ENCODE data around the gene TIAL1. TPM values are rescaled to one million over a fixed set of nuclear protein-coding genes. Genes with fewer than 3 reads are reported as not detected.
A peak's percentile ranks its signal among the peaks of the same experiment; 100 is the strongest.

TIAL1 gene
- total and polyA plus RNA-seq, 4 donors = 72.5 to 136 (median 108) TPM

DNA sequence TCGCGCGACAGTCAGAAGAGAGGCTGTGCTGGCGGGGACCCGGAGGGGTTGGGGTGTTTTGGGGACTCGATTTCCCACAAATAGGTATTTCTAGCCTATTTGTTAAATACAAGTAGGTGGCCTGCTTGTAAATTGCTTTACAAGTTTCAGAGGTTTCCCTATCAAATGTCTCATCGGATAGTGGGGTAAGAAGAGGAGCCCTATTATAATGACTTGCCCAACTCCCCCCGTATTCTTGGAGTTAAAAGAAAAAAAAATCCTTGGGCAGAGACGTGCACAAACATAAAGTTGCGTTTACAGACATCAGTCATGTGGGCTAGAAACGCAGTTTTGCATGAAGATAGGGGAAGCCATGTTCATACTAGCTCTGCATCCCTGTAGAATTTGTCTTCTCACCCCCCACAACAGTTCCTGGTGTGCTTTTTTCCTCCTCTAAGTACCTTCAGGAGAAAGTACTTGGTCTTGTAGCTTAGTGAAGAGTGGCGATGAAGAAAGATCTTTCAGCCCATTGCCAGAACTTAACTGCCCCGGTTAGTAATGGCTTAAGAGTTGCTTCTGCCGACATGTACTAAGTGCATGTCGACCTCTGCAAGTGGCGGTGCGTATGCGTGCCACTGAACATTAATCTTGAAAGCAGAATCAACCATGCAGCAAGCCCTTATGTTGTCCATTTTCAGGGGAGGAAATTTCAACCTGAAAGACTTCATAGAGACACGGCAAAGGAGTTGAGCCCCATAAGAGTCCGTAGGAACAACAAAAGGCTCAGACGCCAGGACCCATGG is 832 bp upstream of the TIAL1 start:
- peaks cover 9% of the 10 kb centered on the region for H3K4me1 ChIP-seq (ENCODE audit: control insufficient read depth, insufficient read depth, low read length)
- H3K4me3 ChIP-seq (ENCODE audit: low read depth, low read length) = peak overlapping the region; percentile 95
- H3K36me3 ChIP-seq (ENCODE audit: control insufficient read depth, insufficient read depth, low read length) = no peaks in the 10 kb centered on the region
- 71% methylated on average over 13 of the region's 21 CpGs for WGBS (ENCODE audit: insufficient coverage)
- peak overlapping the region; percentile 100 for H3K27ac ChIP-seq (ENCODE audit: low read depth, low read length)
- no peaks in the 10 kb centered on the region for H3K9me3 ChIP-seq (ENCODE audit: control insufficient read depth, insufficient read depth, low read length)
- DNase-seq (ENCODE audit: low read depth in 4 of 6, low spot score in 6 of 6) = no peak
- H3K27me3 ChIP-seq (ENCODE audit: control insufficient read depth, insufficient read depth, low read length) = no peaks in the 10 kb centered on the region

DNA sequence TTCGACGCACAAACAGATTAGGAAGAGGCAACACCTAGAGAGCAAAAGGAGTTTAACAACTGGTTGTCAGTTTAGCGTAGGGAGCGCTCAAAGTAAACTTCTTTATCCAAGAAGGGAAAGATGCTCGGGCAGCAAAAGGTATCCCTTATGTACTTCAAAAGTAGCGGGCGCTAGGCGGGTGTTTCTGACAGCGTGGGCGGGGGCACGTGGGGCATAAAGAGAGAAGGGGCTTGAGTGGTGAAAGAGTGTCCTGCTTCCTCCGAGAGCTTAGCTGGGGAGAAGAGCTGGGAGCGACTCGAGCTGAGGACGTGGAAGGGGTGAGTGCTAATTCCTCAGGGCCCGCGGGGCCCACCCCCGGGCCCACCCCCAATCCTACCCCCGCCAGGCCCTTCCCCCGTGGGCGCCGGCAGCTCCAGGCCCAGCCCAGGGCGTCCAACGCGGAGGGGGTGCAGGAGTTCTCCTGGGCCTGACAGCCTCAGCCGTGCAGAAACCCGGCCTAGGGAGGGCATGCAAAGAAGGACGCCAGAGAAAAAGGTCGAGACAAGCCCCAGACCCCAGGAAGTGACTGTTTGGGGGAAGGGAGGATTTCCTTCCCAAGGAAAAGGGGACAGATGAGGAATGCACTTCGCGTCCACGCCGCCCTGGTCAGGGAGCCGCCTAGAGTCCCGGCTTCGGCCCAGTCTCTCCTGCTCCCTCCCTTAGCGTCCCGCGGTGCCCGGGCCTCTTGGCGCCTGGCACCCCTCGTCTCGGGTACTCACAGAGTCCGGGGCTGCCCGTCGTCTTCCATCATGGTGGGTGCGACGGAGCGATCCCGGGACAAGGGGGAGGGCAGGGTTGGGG is 868 bp downstream of the TIAL1 start:
- H3K36me3 ChIP-seq (ENCODE audit: control insufficient read depth, insufficient read depth, low read length) = peaks cover 2% of the 10 kb centered on the region
- H3K4me3 ChIP-seq (ENCODE audit: low read depth, low read length) = peak overlapping the region; percentile 95
- peaks cover 9% of the 10 kb centered on the region for H3K4me1 ChIP-seq (ENCODE audit: control insufficient read depth, insufficient read depth, low read length)
- peak in 2 of 6 donors; percentile 45 to 57 for DNase-seq (ENCODE audit: low read depth in 4 of 6, low spot score in 6 of 6)
- H3K9me3 ChIP-seq (ENCODE audit: control insufficient read depth, insufficient read depth, low read length) = no peaks in the 10 kb centered on the region
- H3K27me3 ChIP-seq (ENCODE audit: control insufficient read depth, insufficient read depth, low read length) = no peaks in the 10 kb centered on the region
- 0% methylated on average over 32 of the region's 50 CpGs for WGBS (ENCODE audit: insufficient coverage)
- peak overlapping the region; percentile 100 for H3K27ac ChIP-seq (ENCODE audit: low read depth, low read length)

GRCh38 chr10:119595134-119595675 is 1.6 kb downstream of the TIAL1 start:
- H3K27me3 ChIP-seq (ENCODE audit: control insufficient read depth, insufficient read depth, low read length) = no peaks in the 10 kb centered on the region
- H3K4me1 ChIP-seq (ENCODE audit: control insufficient read depth, insufficient read depth, low read length) = peaks cover 9% of the 10 kb centered on the region
- H3K9me3 ChIP-seq (ENCODE audit: control insufficient read depth, insufficient read depth, low read length) = no peaks in the 10 kb centered on the region
- DNase-seq (ENCODE audit: low read depth in 4 of 6, low spot score in 6 of 6) = peak in 1 of 6 donors; percentile 14
- H3K36me3 ChIP-seq (ENCODE audit: control insufficient read depth, insufficient read depth, low read length) = peaks cover 4% of the 10 kb centered on the region
- peak overlapping the region; percentile 95 for H3K4me3 ChIP-seq (ENCODE audit: low read depth, low read length)
- whole genome bisulfite sequencing (ENCODE audit: insufficient coverage) = no CpG with 5 or more reads among the region's 5 CpGs
- peak overlapping the region; percentile 100 for H3K27ac ChIP-seq (ENCODE audit: low read depth, low read length)

DNA sequence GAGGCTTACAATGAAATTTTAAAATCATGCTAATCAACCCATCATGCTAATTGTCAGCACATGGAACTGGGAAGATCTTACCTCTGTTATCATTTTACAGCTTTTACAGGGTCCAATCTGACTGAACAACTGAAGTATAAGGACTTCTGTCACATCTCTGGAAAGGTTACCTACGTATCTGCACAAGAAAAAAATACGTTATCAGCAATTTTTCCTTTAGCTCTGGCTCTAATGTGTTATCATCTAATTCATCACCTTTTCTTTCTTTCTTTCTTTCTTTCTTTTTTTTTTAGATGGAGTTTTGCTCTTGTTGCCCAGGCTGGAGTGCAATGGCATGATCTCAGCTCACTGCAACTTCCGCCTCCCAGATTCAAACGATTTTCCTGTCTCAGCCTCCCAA is 8.7 kb downstream of the TIAL1 start:
- Histone ChIP-seq H3K9me3 (ENCODE audit: control insufficient read depth, insufficient read depth, low read length) (no peaks in the 10 kb centered on the region), H3K27ac (ENCODE audit: low read depth, low read length) (no peak overlapping the region), H3K27me3 (ENCODE audit: control insufficient read depth, insufficient read depth, low read length) (no peaks in the 10 kb centered on the region), H3K4me1 (ENCODE audit: control insufficient read depth, insufficient read depth, low read length) (no peaks in the 10 kb centered on the region), H3K4me3 (ENCODE audit: low read depth, low read length) (no peak overlapping the region), H3K36me3 (ENCODE audit: control insufficient read depth, insufficient read depth, low read length) (peaks cover 11% of the 10 kb centered on the region)
- WGBS (ENCODE audit: insufficient coverage) = 89% methylated on average over 2 of the region's 4 CpGs
- DNase-seq (ENCODE audit: low read depth in 4 of 6, low spot score in 6 of 6) = no peak

DNA sequence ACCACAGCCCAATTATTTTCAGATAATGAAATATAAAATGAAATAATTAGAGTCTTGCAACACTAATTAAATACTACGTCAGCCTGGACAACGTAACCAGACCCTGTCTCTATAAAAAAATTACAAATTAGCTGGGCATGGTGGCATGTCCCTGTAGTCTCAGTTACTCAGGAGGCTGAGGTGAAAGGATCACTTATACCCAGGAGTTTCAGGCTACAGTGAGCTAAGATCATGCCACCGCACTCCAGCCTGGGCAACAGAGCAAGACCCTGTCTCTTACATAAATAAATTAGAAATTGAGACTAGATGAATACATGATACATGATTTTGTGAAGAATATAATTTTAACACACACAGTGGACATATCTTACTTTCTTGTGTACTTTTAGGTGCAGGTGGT is 18.4 kb downstream of the TIAL1 start:
- Histone ChIP-seq H3K4me3 (ENCODE audit: low read depth, low read length) (no peak overlapping the region), H3K4me1 (ENCODE audit: control insufficient read depth, insufficient read depth, low read length) (no peaks in the 10 kb centered on the region), H3K9me3 (ENCODE audit: control insufficient read depth, insufficient read depth, low read length) (no peaks in the 10 kb centered on the region), H3K27me3 (ENCODE audit: control insufficient read depth, insufficient read depth, low read length) (no peaks in the 10 kb centered on the region), H3K27ac (ENCODE audit: low read depth, low read length) (no peak overlapping the region), H3K36me3 (ENCODE audit: control insufficient read depth, insufficient read depth, low read length) (peaks cover 16% of the 10 kb centered on the region)
- no peak for DNase-seq (ENCODE audit: low read depth in 4 of 6, low spot score in 6 of 6)
- no CpG with 5 or more reads among the region's 3 CpGs for WGBS (ENCODE audit: insufficient coverage)

- Histone ChIP-seq H3K4me1 (ENCODE audit: control insufficient read depth, insufficient read depth, low read length) (no peaks in the 10 kb centered on the region), H3K9me3 (ENCODE audit: control insufficient read depth, insufficient read depth, low read length) (no peaks in the 10 kb centered on the region), H3K27me3 (ENCODE audit: control insufficient read depth, insufficient read depth, low read length) (no peaks in the 10 kb centered on the region), H3K36me3 (ENCODE audit: control insufficient read depth, insufficient read depth, low read length) (peaks cover 29% of the 10 kb centered on the region), H3K4me3 (ENCODE audit: low read depth, low read length) (no peak overlapping the region), H3K27ac (ENCODE audit: low read depth, low read length) (no peak overlapping the region)
- no peak for DNase-seq (ENCODE audit: low read depth in 4 of 6, low spot score in 6 of 6)
These were observed 20.8 kb downstream of the TIAL1 start for GRCh38 chr10:119575991-119576390.

GRCh38 chr10:119575506-119575905 is 21.3 kb downstream of the TIAL1 start:
- DNase-seq (ENCODE audit: low read depth in 4 of 6, low spot score in 6 of 6) = no peak
- no peak overlapping the region for H3K4me3 ChIP-seq (ENCODE audit: low read depth, low read length)
- H3K9me3 ChIP-seq (ENCODE audit: control insufficient read depth, insufficient read depth, low read length) = no peaks in the 10 kb centered on the region
- H3K4me1 ChIP-seq (ENCODE audit: control insufficient read depth, insufficient read depth, low read length) = no peaks in the 10 kb centered on the region
- 100% methylated on average over 1 of the region's 5 CpGs for WGBS (ENCODE audit: insufficient coverage)
- H3K27ac ChIP-seq (ENCODE audit: low read depth, low read length) = no peak overlapping the region
- no peaks in the 10 kb centered on the region for H3K27me3 ChIP-seq (ENCODE audit: control insufficient read depth, insufficient read depth, low read length)
- peaks cover 29% of the 10 kb centered on the region for H3K36me3 ChIP-seq (ENCODE audit: control insufficient read depth, insufficient read depth, low read length)

DNA sequence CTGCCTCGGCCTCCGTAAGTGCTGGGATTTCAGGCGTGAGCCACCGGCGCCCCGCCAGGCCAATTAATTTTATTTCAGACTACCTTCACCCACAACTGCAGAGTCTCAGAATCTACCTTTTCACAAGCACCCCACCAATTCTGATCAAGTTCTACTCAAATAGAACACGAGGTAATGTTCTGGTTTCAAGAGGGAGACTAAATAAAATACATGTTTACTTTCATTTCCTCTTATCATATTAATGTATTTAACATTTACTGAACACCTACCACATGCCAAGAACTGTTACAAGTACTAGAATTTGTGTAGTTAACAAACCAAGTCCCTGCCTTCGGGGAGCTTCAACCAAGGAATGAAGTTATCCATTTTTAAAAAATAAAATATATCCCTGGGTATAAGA is 28.8 kb downstream of the TIAL1 start:
- 91% methylated on average over 6 of the region's 8 CpGs for WGBS (ENCODE audit: insufficient coverage)
- H3K27ac ChIP-seq (ENCODE audit: low read depth, low read length) = no peak overlapping the region
- DNase-seq (ENCODE audit: low read depth in 4 of 6, low spot score in 6 of 6) = no peak
- no peaks in the 10 kb centered on the region for H3K9me3 ChIP-seq (ENCODE audit: control insufficient read depth, insufficient read depth, low read length)
- H3K4me3 ChIP-seq (ENCODE audit: low read depth, low read length) = no peak overlapping the region
- peaks cover 12% of the 10 kb centered on the region for H3K36me3 ChIP-seq (ENCODE audit: control insufficient read depth, insufficient read depth, low read length)
- H3K27me3 ChIP-seq (ENCODE audit: control insufficient read depth, insufficient read depth, low read length) = no peaks in the 10 kb centered on the region
- H3K4me1 ChIP-seq (ENCODE audit: control insufficient read depth, insufficient read depth, low read length) = no peaks in the 10 kb centered on the region

- H3K4me1 ChIP-seq (ENCODE audit: control insufficient read depth, insufficient read depth, low read length) = no peaks in the 10 kb centered on the region
- H3K27me3 ChIP-seq (ENCODE audit: control insufficient read depth, insufficient read depth, low read length) = no peaks in the 10 kb centered on the region
- no peak overlapping the region for H3K4me3 ChIP-seq (ENCODE audit: low read depth, low read length)
- H3K27ac ChIP-seq (ENCODE audit: low read depth, low read length) = no peak overlapping the region
- H3K9me3 ChIP-seq (ENCODE audit: control insufficient read depth, insufficient read depth, low read length) = no peaks in the 10 kb centered on the region
- no peaks in the 10 kb centered on the region for H3K36me3 ChIP-seq (ENCODE audit: control insufficient read depth, insufficient read depth, low read length)
- WGBS (ENCODE audit: insufficient coverage) = 93% methylated on average over 4 of the region's 4 CpGs
- no peak for DNase-seq (ENCODE audit: low read depth in 4 of 6, low spot score in 6 of 6)
These were observed 34.7 kb downstream of the TIAL1 start for GRCh38 chr10:119562097-119562496.
